ENCODE data around the gene SOBP. TPM values are rescaled to one million over a fixed set of nuclear protein-coding genes. Genes with fewer than 3 reads are reported as not detected.
A peak's percentile ranks its signal among the peaks of the same experiment; 100 is the strongest.

The SOBP gene
- total RNA-seq, 2 donors from 2014 or later: 1.5 to 1.9 TPM

DNA sequence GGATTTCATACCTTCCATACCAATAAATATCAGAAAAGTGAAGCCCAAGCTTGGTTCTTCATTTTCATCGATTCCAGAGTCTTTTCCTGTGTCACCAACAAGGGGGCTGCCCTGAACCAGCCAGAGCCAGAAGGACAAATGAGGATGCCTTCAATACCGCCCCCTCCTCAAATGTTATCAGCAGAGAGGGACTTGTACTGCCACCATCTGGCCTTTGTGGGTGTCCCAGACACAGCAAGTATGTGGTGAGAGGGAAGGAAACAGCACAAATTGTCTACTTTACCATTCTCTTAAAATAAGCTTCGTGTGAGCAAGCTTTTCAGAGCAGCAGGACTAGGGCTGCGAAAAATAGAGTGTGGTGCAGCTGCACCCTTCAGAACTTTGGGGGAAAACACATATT is 165.3 kb downstream of the SOBP start:
- H3K4me3 Mint-ChIP-seq: no peak overlapping the region
- Histone ChIP-seq H3K27me3 (ENCODE audit: control insufficient read depth, insufficient read depth, low read length, poor library complexity, severe bottlenecking) (no peaks in the 10 kb centered on the region), H3K27ac (ENCODE audit: low read depth, low read length) (no peak overlapping the region), H3K4me1 (ENCODE audit: control insufficient read depth, insufficient read depth, low read length) (peaks cover 4% of the 10 kb centered on the region), H3K9me3 (ENCODE audit: control insufficient read depth, low read length) (peaks cover 8% of the 10 kb centered on the region), H3K4me3 (ENCODE audit: low read length) (no peak overlapping the region), H3K36me3 (ENCODE audit: control insufficient read depth, insufficient read depth, low read length) (no peaks in the 10 kb centered on the region), H3K9ac (ENCODE audit: extremely low read depth, low read length, poor library complexity, severe bottlenecking) (no peak overlapping the region)
- TF ChIP-seq, protein P1, sequence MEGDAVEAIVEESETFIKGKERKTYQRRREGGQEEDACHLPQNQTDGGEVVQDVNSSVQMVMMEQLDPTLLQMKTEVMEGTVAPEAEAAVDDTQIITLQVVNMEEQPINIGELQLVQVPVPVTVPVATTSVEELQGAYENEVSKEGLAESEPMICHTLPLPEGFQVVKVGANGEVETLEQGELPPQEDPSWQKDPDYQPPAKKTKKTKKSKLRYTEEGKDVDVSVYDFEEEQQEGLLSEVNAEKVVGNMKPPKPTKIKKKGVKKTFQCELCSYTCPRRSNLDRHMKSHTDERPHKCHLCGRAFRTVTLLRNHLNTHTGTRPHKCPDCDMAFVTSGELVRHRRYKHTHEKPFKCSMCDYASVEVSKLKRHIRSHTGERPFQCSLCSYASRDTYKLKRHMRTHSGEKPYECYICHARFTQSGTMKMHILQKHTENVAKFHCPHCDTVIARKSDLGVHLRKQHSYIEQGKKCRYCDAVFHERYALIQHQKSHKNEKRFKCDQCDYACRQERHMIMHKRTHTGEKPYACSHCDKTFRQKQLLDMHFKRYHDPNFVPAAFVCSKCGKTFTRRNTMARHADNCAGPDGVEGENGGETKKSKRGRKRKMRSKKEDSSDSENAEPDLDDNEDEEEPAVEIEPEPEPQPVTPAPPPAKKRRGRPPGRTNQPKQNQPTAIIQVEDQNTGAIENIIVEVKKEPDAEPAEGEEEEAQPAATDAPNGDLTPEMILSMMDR (conservative IDR thresholded peaks at IDR 0.05): peak; percentile 83
- no peaks in the 10 kb centered on the region for H3K27me3 Mint-ChIP-seq (ENCODE audit: insufficient read depth)
- no peaks in the 10 kb centered on the region for H3K9me3 Mint-ChIP-seq
- no peaks in the 10 kb centered on the region for H3K36me3 Mint-ChIP-seq (ENCODE audit: low read depth)
- H3K4me1 Mint-ChIP-seq: peaks cover 20% of the 10 kb centered on the region
- H3K27ac Mint-ChIP-seq: no peak overlapping the region
- WGBS, 2 experiments (ENCODE audit: insufficient coverage in 1 of 2, insufficient read length in 1 of 2): 8 to 37% methylated on average over 2 to 4 of the region's 4 CpGs
- peak; percentile 80 for DNase-seq

- Mint-ChIP-seq H3K36me3 (ENCODE audit: low read depth) (no peaks in the 10 kb centered on the region), H3K27me3 (ENCODE audit: insufficient read depth) (no peaks in the 10 kb centered on the region), H3K27ac (no peak overlapping the region), H3K4me1 (peaks cover 20% of the 10 kb centered on the region), H3K4me3 (no peak overlapping the region), H3K9me3 (no peaks in the 10 kb centered on the region)
- Histone ChIP-seq H3K4me1 (ENCODE audit: control insufficient read depth, insufficient read depth, low read length) (peaks cover 4% of the 10 kb centered on the region), H3K9me3 (ENCODE audit: control insufficient read depth, low read length) (peaks cover 8% of the 10 kb centered on the region), H3K9ac (ENCODE audit: extremely low read depth, low read length, poor library complexity, severe bottlenecking) (no peak overlapping the region), H3K36me3 (ENCODE audit: control insufficient read depth, insufficient read depth, low read length) (no peaks in the 10 kb centered on the region), H3K27ac (ENCODE audit: low read depth, low read length) (no peak overlapping the region), H3K4me3 (ENCODE audit: low read length) (no peak overlapping the region), H3K27me3 (ENCODE audit: control insufficient read depth, insufficient read depth, low read length, poor library complexity, severe bottlenecking) (no peaks in the 10 kb centered on the region)
- DNase-seq: no peak
- 92 to 100% methylated on average over 2 of the region's 2 CpGs for WGBS, 2 experiments (ENCODE audit: insufficient coverage in 1 of 2, insufficient read length in 1 of 2)
- TF ChIP-seq, protein P1 (conservative IDR thresholded peaks at IDR 0.05): no peak
These were observed 165.9 kb downstream of the SOBP start for GRCh38 chr6:107655864-107656263.

DNA sequence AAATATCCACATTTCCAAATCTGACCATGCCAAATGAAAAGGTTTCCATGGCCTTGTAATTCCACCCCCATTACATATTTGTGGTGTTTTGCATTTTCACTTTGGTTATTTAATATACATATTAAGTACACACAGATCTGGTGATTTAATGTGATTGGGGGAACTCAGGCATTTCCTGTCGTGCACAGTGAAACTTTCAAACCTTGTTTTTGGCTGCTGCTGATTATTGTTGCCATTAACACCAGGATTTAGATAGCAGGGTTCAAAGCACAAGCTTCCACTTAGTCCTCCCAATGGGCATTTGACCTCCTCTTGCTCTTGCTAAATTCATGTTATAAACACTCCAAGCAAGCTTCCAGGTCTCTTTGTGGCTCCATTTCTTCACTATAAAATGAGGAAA is 166.5 kb downstream of the SOBP start:
- 83 to 100% methylated on average over 1 of the region's 1 CpG for WGBS, 2 experiments (ENCODE audit: insufficient coverage in 1 of 2, insufficient read length in 1 of 2)
- H3K27me3 Mint-ChIP-seq (ENCODE audit: insufficient read depth): no peaks in the 10 kb centered on the region
- Histone ChIP-seq H3K36me3 (ENCODE audit: control insufficient read depth, insufficient read depth, low read length) (no peaks in the 10 kb centered on the region), H3K4me1 (ENCODE audit: control insufficient read depth, insufficient read depth, low read length) (peaks cover 4% of the 10 kb centered on the region), H3K9me3 (ENCODE audit: control insufficient read depth, low read length) (peaks cover 8% of the 10 kb centered on the region), H3K9ac (ENCODE audit: extremely low read depth, low read length, poor library complexity, severe bottlenecking) (no peak overlapping the region), H3K27me3 (ENCODE audit: control insufficient read depth, insufficient read depth, low read length, poor library complexity, severe bottlenecking) (no peaks in the 10 kb centered on the region), H3K4me3 (ENCODE audit: low read length) (no peak overlapping the region), H3K27ac (ENCODE audit: low read depth, low read length) (no peak overlapping the region)
- no peak overlapping the region for H3K27ac Mint-ChIP-seq
- H3K4me1 Mint-ChIP-seq: peaks cover 20% of the 10 kb centered on the region
- H3K4me3 Mint-ChIP-seq: no peak overlapping the region
- no peaks in the 10 kb centered on the region for H3K36me3 Mint-ChIP-seq (ENCODE audit: low read depth)
- TF ChIP-seq, protein P1 (conservative IDR thresholded peaks at IDR 0.05): no peak
- H3K9me3 Mint-ChIP-seq: no peaks in the 10 kb centered on the region
- DNase-seq: no peak

All from endodermal cell (in vitro differentiated cells).